SK-MEL-5 (cell line): ENCODE data around the gene ARID3B. TPM values are rescaled to one million over a fixed set of nuclear protein-coding genes. Genes with fewer than 3 reads are reported as not detected.

Source experiments
- DNase-seq: peaks from one replicate; pipeline ENCODE4 v3.0.0-alpha.2; 2016; ENCODE audit warnings: low read depth, low spot score
- in situ Hi-C: cut with HindIII; loops from 2 replicates; pipeline ENCODE4 v1.10.0; 2016; ENCODE audit warnings: low sequenced_read_pairs, high pct_unique_total_duplicates, low pct_unique_long_range_greater_than_20kb
- total RNA-seq: library from RNA; depleted of rRNA; stranded (reverse); fragments of >200 nt; shearing (Covaris generic); gene quantifications from 2 replicates; pipeline ENCODE4 v1.2.3, GENCODE V29; 2014

The ARID3B gene
- total RNA-seq, 1 experiment from 2014 or later, result 3.7 TPM

DNA sequence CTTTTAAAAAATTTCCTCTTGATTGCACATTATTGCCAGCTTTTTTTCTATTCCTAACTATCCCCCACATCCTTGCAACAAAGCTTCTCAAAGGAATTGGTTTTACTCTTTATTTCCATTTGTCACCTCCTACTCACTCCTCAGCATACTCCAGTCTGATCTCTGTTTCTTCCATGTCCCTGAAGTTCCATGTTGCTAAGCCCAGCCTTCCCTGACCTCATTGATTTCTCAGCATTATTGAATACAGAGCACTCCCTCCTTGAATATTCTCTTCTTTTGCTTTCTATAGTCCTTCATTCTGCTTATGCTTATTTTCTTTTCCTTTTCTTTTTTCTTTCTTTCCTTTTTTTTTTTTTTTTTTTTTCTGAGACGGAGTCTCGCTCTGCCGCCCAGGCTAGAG is 10.7 kb downstream of the ARID3B start:
- DNase-seq, result no peak
- in situ Hi-C loops, result no loop called here

DNA sequence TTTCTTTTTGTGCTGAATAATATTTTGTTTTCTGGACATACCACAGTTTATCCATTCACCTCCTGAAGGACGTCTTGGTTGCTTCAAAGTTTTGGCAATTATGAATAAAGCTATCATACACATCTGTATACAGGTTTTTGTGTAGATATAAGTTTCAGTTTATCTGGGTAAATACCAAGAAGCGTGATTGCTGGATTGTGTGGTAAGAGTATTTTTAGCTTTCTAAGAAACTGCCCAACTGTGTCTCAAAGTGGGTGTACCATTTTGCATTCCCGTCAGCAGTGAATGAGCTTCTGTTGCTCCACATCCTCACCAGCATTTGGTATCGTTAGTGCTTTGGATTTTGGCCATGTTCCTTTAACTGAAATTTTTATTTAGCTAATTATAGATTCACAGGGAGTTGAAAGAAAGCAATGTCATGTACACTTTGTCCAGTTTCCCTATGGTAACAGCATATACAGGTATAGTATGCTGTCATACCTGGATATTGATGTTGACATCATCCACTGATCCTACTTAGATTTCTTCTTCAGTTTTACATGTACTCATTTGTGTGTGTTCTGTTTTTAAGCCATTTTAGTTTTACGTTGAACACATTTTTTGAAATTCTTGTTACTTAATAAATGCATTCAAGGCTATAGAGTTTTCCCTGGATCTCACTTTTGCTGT is 11.9 kb downstream of the ARID3B start:
- DNase-seq, result no peak
- in situ Hi-C loops, result no loop called here

DNA sequence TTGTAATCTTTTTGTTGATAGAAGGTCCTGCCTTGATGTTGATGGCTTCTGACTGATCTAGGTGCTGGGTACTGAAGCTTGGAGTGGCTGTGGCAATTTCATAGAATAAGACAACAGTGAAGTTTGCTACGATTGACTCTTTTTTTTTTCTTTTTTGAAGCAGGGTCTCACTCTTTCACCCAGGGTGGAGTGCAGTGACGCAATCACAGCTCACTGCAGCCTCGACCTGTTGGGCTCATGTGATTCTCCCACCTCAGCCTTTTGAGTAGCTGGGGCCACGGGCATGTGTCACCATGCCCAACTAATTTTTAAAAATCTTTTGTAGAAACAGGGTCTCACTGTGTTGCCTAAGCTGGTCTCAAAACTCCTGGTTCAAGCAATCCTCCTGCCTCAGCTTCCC is 14.2 kb downstream of the ARID3B start:
- in situ Hi-C loops, result no loop called here
- DNase-seq, result no peak

DNA sequence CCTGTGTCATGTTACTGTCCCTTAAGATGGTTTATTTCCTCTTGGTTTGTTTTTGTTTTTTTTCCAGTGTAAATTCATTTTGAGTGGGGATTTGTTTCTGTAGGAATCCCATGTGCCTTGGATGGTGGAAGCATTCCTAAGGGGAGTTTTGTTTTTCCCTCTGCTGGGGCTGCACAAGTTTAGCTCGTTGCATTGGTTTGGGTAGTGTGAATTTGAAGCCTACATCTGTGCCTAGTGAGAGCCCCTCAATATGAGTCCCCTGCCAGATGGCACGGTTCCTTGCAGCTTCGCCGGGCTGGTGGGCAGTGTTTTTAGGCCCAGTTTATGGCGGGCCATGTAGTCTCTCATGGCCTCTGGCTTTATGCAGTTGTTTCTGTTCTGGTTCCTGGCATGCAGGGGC is 17.7 kb downstream of the ARID3B start:
- DNase-seq, result no peak
- in situ Hi-C loops, result no loop called here

DNA sequence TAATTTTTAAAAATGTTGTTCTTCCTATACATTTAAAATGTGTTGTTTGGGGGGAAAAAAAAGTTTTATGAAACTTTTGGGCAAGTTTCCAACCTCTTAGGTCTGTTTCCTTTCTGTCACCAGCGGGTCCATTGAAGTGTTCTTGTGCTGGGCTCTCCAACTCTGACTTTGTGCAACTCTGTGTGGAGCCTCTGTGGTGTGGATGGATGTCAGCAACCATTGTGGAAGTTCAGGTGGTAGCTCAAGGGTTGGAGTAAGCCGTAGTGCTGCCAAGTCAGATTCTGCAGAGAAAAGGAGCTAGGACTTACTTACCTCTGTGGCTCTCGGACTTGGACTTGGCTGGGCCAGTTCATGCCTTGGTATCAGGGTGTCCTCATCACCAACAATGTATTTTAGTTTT is 22.4 kb downstream of the ARID3B start:
- in situ Hi-C loops, result no loop called here
- no peak for DNase-seq

DNA sequence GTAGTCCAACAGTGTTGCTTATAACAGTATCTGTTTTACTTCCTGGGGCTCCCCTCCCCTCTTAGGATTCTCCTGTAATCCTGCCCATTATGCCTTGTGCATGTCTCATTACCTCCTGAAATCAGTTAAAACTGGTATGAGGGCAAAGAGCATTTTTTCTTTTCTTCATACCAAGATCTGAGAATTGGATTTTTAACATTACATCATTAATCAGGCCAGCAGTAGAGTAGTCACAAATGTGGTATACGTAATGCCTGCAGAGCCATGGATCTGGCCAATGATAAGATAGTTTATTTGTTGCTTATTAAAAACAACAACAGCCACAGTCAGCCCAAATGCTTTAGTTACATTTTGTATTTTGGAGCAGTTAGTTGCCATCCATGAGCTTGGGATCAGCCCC is 23.2 kb downstream of the ARID3B start:
- no peak for DNase-seq
- in situ Hi-C loops, result no loop called here

DNA sequence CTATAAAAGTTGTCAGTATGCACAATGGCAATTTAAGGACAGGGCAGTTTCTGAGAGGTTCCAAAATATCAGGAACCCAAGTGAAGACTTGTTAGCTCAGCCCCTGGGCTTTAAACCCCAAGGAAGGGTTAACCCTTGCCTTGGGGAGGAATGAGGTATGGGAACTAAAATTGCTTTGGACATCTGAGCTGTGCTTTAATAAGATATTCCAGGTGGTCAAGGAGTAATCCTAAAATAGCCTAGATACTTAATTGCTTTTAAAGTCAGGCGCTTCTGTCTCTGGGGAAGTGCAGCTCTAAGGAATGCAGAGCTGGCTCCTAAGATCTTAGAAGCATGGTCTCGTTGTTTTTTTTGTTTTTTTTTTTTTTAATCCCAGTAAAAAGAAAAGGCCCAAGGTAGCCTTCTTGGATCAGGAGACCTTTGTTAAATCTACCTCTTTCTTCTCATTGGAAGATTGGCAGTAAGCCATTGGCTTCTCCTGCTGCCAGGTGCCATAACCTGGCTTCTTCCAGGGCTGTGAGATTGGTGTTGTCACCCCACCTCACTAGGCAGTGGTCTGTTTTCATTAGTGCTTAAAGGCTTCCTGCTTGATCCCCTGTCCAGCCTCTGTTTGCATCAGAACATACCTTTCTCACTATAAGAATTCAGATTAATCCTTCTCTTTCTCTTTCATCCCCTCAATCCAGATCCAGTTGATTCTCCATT is 24.5 kb downstream of the ARID3B start:
- in situ Hi-C loops, result no loop called here
- DNase-seq, result no peak

DNA sequence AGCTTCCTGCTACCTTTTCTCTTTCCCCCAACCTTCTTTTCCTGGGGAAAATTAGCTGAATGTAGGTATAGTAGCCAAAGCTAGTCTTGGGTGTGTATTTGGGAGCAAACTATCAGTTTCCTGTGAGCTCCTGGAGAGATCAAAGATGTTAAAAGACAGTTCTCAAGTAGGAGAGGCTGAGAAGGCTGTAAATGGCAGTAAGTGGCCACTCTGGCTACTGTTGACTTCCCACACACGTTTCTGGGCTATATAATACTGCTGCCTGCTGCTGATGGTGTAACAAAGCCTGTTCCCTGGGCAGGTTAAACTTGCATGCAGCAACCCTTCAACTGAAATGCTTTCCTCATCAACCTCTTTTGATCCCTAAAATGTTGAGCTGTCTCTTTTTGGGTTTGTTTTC is 27.6 kb downstream of the ARID3B start:
- in situ Hi-C loops, result no loop called here
- no peak for DNase-seq

DNA sequence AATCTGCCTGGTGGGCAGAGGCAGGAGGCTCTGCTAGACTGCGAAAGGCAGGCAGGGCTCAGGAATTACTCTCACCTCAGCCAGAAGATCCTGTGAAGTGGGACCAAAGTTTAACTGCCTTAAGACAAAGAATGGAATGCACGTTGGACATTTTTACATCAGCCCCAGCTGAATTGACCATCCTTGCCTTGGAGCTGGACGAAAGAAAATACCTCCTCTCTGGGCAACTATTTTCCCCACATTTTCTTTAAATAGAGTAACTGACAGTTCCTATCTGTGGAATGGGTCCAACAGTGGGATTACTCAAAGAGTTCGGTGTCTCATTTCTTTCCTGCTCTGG is 28.7 kb downstream of the ARID3B start:
- DNase-seq, result no peak
- in situ Hi-C loops, result no loop called here

DNA sequence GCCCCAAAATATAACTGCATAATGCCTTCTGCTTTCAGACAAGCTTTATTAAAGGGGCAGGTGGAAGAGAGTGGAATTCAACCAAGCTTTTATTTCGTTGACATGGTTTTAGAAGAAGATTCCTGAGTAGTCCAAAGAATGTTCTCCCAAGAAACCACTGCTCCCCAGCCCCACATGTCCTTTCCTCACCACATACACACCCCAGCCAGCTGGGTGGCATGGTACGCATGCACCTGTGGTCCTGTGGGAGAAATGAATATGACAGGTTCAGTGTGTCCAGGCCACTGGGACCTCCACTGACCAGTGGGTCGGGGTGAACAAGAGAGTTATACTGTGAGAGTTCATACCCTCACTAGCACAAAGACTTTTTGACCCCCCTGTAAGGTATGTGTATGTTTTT is 30.2 kb downstream of the ARID3B start:
- in situ Hi-C loops, result no loop called here

DNA sequence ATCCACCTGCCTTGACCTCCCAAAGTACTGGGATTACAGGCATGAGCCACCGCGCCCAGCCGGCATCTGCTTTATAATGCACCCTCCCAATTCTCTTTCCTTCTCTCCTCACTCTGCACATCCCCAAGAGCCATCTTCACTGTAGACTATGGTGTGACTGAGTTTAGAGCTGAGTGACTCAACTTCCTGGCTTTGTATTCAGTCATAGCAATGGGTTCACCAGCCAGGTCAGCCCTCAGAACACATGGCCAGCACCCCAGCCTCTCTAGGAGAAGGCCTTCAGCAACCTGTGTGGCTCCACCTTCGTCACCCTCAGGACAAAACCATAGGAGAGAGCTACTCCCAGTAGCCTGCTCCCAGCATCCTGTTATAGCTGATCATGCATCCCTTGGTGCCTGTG is 33.0 kb downstream of the ARID3B start:
- in situ Hi-C loops, result no loop called here
- no peak for DNase-seq

More for the DNA sequence above, 30.2 kb downstream of the ARID3B start:
- no peak for DNase-seq

DNA sequence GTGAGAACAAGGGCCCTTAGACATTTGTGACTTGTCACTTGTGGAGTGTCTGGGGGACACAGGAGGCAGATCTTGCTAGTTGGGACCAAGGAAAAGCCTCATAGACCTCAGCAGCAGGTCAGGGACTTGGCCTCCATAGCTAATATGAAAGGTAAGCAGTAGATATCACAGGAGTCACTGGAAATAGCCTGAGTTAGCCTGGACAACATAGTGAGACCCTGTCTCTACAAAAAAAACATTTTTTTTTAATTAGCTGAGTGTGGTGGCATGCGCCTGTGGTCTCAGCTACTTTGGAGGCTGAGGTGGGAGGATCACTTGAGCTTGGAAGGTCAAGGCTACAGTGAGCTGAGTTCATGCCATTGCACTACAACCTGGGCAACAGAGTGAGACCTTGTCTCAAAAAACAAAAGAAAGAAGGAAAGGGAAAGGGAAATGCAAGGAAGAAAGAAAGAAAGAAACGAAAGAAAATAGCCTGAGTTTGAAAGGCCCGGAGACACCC is 37.5 kb downstream of the ARID3B start:
- in situ Hi-C loops, result no loop called here
- no peak for DNase-seq

DNA sequence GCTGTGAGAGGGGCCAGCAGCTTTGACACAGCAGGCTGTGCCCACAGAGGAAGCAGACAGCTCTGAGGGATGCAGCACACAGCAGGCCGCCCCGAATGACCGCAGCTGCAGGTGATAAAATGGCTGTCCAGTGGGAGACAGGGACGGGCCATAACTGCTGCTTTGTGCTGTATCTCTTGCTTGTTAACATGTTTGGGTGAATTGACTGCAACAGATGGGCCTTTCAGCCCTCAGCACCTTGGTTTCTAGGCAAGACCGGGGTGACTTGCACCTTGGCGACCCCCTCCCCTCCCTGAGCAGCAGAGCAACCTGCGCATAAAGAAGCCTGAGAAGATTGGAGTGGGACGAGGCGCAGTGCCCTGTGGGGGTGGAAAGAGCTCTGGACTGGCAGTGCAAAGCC is 38.0 kb downstream of the ARID3B start:
- in situ Hi-C loops, result no loop called here
- no peak for DNase-seq

DNA sequence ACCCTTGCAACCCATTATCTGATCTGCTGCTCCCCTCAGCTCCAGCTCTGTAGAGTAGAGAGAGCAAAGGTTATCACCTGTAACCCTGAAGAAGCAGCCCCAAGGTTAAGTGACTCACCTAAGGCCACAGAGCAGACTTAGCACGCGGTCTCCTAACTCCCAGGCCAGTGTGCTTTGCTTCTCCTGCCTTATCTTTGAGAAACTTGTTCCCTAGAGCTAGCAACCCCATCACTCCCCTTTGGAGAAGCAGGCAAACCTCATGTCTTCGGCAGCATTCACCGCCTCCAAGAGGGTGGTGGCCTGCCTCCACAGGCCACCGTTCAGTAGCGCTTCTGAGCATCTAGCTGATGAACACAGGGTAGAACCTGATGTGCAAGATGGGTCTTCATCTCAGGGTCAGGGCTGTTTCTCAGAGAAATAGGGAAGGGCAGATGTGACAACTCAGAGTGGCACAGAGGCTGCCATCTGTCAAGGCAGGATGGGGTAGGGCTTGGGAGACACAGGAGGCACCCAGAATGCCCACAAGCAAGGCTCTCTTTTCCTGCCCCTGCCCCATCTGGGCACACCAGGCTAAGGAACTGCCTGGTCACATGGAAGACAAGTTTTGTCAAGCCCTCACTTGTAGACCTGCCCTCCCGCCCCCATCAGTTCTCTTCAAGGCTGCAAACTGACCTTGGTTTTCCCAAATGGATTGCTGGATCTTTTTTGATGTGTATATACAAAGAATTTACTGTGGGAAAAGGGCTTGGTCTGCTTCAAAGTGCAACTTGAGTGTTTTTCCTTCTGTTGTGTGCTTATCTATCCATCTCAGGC is 39.7 kb downstream of the ARID3B start:
- DNase-seq, result no peak
- in situ Hi-C loops, result no loop called here

DNA sequence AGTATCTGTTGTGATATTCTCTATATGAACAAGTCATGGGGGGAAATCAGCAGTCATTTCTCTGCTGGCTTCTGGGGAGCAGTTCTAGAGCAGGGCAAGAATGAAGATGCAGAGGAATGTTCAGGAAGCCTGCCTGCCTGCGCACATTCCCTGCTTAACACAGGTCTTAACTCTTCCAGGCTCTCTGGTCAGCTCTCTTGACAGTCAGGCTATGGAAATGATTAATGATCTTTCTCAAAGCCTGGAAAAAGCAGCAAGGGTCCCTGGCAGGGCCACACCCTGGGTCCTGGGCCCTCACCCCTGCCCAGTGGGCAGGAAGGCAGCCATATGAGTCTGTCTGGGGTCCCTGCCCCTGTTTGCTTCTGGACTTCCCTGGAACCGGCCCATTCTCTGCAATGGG is 43.2 kb downstream of the ARID3B start:
- in situ Hi-C loops, result no loop called here
- no peak for DNase-seq

DNA sequence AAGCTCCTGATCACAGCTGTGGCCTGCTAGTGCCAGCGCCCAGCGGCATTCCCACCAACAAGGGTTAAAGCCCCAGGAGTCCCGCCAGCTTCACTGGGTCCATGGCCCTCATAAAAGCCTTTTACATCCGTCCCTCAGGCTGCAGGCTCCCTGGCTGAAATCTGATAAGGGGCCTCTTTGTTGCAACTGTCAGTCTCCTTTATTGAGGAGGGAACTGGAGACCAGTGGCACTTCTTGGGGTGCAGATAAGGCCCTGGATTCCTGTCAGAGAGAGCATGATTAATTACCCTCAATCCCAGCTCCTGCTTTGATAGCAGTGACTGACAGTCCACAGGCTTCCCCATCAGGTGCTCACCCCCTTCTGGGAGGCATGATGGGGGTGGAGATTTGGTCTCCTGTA is 43.8 kb downstream of the ARID3B start:
- DNase-seq, result no peak

DNA sequence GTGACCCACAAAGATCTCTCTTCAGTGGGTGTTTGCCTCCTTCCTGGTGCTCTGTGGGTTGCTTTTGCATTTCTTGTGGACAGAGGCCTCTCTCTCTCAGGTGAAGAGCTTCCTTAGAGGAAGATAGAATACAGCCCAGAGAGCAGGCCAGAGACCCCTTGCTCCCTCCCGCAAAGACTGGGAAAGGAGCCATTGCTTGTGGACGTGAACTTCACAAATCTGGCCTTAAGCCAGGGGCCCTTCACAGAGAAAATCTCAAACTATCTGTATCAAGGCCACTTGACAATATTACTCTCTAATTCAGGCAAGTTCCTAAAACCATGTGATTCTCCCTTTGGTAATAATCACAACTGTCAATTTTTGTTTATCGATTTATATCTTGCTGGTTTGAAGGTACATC is 44.2 kb downstream of the ARID3B start:
- in situ Hi-C loops, result no loop called here
- no peak for DNase-seq

More for the DNA sequence above, 43.8 kb downstream of the ARID3B start:
- in situ Hi-C loops, result no loop called here

DNA sequence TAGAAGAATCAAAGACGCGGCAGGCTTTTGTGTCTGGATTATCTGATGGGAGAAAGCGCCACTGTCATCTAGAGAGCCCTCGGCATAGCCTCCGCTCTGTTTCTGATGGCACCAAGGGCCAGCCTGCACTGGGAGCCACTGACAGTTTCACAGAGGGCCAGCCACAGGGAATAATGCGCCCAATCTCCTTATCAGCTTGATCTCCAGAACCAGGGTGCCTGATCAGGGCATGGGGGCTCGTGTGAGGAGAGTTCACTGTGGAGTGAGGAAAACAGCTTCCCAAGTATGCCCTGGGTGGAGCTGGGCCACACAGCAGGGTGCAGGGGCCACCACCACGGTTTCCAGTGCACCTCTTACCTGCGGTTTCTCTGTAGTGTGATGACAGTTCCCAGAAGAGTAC is 44.8 kb downstream of the ARID3B start:
- no peak for DNase-seq
- in situ Hi-C loops, result no loop called here

DNA sequence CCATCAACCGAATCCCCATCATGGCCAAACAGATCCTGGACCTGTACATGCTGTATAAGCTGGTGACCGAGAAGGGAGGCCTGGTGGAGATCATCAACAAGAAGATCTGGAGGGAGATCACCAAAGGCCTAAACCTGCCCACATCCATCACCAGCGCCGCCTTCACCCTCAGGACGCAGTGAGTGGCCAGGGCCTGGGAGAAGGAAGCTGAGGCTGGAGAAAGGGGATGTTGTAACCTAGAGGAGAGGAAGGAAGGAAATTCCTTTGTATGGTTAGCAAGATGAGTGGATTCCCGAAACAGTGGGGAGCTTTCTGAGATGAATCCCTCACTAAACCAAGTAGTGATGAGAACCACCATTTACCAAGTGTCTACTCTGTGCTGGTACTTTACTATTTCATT is 48.8 kb downstream of the ARID3B start:
- in situ Hi-C loops, result no loop called here
- DNase-seq, result no peak
